Erythroblast (primary cell): ENCODE results near the gene SPAG16.

ENCODE experiments used
- GATA1 ChIP-seq: IDR thresholded peaks from 2 replicates; pipeline ENCODE4 v1.6.1; 2011; ENCODE audit warnings: low read depth, mild to moderate bottlenecking, control low read depth, low read length, moderate library complexity
- POLR2A ChIP-seq: IDR thresholded peaks from 2 replicates; pipeline ENCODE4 v1.6.1; 2011; ENCODE audit warnings: mild to moderate bottlenecking, low read length

GRCh38 chr2:213247566-213247965 is 36.7 kb upstream of the SPAG16 start:
- no peak for TF ChIP-seq POLR2A
- no peak for TF ChIP-seq GATA1
